C4-2B (cell line): Measurements from ENCODE around the gene CIAPIN1.

Experiments
- H3K27ac ChIP-seq: fragments of 450-650 bp; 2 replicates; pipeline ENCODE4 v1.5.1; 2017
- ZFX ChIP-seq: fragments of 450-650 bp; IDR thresholded peaks from 2 replicates; pipeline ENCODE4 v1.6.1; 2017
- TF ChIP-seq, protein P1 (sequence below): fragments of 450-650 bp; conservative IDR thresholded peaks from 2 replicates; pipeline ENCODE4 v1.5.1; 2017; ENCODE audit warnings: mild to moderate bottlenecking

The CIAPIN1 gene

DNA sequence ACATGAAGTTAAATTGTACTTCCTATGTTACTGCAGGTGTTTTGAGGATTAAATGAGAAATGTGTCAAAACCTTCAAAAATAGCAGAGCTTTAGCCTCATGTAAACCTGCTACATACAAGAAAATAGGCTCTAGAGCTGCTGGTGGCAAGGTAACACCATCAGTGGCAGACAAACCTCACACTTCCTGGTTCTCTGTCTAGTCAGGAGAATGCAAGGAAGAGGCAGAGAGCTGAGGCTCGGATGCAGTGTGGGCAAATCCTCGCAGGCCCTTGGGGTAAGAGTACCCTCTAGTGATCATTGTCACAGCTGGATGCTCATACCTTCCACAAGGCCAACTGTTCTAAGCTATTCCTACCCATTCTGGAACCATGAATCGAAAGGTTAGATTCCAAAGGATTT lies 14.2 kb downstream of the CIAPIN1 start:
- no peak for TF ChIP-seq ZFX
- TF ChIP-seq, protein P1, sequence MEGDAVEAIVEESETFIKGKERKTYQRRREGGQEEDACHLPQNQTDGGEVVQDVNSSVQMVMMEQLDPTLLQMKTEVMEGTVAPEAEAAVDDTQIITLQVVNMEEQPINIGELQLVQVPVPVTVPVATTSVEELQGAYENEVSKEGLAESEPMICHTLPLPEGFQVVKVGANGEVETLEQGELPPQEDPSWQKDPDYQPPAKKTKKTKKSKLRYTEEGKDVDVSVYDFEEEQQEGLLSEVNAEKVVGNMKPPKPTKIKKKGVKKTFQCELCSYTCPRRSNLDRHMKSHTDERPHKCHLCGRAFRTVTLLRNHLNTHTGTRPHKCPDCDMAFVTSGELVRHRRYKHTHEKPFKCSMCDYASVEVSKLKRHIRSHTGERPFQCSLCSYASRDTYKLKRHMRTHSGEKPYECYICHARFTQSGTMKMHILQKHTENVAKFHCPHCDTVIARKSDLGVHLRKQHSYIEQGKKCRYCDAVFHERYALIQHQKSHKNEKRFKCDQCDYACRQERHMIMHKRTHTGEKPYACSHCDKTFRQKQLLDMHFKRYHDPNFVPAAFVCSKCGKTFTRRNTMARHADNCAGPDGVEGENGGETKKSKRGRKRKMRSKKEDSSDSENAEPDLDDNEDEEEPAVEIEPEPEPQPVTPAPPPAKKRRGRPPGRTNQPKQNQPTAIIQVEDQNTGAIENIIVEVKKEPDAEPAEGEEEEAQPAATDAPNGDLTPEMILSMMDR, result no peak
- no peak overlapping the region for H3K27ac ChIP-seq

DNA sequence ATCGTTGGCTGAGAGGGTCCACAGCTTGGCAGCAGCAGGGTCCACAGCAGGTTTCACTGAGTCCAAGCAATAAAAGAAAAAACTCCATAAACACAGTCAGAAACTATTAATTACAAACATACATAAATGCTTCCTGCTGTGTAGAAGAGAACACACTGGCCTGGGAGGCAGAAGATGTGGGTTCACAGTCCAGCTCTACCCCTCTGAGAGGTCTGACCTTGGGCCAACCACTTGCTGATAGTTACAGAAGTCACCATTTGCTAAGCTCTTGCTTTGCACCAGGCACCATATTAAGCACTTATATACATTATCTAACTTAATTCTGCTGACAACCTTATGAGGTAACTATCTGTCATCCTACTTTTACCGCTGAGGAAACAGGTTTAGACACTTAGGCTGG lies 14.7 kb downstream of the CIAPIN1 start:
- H3K27ac ChIP-seq, result no peak overlapping the region
- TF ChIP-seq, protein P1, result no peak
- no peak for TF ChIP-seq ZFX

DNA sequence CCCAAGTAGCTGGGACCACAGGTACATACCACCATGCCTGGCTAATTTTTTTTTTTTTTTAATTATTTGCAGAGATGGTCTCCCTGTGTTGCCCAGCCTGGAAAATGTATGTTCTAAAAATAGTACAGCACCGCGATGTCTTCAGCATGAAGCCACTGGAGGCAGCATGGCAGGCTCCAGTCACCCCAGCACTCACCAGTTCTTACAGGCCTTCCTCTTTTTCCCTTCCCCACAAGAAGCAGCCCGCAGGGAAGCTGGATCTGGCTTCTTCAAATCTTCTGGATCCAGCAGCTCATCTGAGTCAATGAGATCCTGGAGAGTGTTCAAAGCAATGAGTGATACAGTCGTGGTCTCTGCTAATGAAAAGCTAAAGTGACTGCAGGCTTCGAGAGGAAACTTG lies 16.2 kb downstream of the CIAPIN1 start:
- H3K27ac ChIP-seq, result no peak overlapping the region
- TF ChIP-seq, protein P1, result no peak
- TF ChIP-seq ZFX, result no peak

DNA sequence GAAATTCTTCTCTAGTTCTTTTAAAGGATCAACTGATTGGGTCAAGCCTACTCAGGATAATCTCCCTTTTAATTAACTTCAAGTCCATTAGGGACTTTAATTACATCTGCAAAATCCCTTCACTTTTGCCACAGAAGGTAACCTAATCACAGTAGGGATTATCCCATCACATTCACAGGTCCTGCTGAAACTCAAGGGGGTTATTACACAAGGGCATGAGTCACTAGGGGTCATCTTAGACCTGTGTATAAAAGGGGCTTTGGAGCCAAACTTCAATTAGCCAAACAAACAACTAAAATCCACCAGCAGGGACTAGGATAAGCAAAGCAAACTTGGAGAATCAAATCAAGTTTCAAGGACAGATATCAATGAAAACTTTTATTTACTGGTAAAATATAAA lies 19.4 kb downstream of the CIAPIN1 start:
- no peak for TF ChIP-seq ZFX
- TF ChIP-seq, protein P1, result no peak
- no peak overlapping the region for H3K27ac ChIP-seq

DNA sequence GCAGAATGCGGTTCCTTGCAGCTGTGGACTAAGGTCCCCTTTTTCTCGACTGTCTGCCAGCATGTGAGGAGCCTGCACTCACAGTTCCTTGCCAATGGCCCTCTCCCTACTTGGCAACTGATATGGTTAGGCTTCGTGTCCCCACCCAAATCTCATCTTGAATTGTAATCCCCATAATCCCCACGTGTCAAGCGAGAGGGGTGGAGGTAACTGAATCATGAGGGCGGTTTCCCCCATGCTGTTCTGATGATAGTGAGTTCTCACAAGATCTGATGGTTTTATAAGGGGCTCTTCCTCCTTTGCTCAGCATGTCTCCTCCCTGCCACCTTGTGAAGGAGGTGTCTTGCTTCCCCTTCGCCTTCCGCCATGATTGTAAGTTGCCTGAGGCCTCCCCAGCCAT lies 19.9 kb downstream of the CIAPIN1 start:
- H3K27ac ChIP-seq, result no peak overlapping the region
- TF ChIP-seq, protein P1, result no peak
- TF ChIP-seq ZFX, result no peak

DNA sequence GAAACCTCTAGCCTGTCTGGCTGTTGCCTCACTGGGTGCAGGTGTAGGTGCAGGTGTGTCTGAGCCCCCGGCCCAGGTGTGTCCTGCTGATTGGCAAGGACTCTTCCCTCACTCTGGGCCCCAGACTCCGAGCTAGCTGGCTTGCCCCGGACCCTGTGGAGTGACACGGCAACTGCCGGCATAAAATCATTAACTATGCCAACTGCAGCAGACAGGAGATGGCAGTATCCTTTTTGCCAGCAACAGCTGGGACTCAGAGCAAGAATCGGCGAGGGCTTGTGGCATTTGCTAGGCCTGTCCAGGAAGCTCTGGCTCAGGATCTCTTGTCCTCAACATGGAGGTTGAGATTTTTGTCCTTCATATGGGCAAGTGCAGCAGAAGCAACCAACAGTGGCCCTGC lies 20.8 kb downstream of the CIAPIN1 start:
- H3K27ac ChIP-seq, result no peak overlapping the region
- TF ChIP-seq ZFX, result no peak
- TF ChIP-seq, protein P1, result no peak

DNA sequence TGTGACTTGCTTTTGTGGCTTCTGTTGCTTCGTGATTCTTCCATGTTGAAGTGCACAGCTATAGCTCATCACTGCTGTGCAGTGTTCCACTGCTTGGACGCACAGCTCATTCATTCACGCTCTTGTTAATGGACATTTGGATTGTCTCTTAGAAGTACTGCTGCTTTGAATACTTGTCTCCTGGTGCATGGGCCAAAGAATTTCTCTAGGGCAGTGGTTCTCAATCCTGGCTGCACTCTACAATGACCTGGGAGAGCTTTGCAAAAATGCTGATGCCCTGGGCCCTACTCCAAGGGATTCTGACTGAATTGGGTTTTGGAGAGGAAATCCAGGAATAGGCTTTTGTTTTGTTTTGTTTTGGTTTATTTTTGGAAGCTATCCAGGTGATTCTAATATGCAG lies 22.6 kb downstream of the CIAPIN1 start:
- H3K27ac ChIP-seq, result no peak overlapping the region
- no peak for TF ChIP-seq ZFX
- TF ChIP-seq, protein P1, result no peak
